ENCODE measurements around the gene DMTF1. TPM values are rescaled to one million over a fixed set of nuclear protein-coding genes. Genes with fewer than 3 reads are reported as not detected.
"Not testable (repeated sequence)": the region's sequence is repeated elsewhere in the genome, so short reads cannot be mapped to it uniquely, and the experiment has no call there.

DMTF1 gene
- total RNA-seq, 4 donors from 2014 or later, result 64.4 to 121 (median 78.4) TPM

DNA sequence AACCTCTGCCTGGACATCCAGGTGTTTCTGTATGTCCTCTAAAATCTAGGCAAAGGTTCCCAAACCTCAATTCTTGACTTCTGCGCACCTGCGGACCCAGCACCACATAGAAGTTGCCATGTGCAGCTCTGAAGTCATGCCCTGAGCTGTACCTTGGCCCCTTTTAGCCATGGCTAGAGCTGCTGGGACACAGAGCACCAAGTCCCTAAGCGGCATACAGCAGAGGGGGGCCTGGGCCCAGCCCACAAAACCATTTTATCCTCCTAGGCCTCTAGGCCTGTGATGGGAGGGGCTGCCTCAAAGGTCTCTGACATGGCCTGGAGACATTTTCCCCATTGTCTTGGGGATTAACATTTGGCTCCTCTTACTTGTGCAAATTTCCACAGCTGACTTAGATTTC is 52.7 kb downstream of the DMTF1 start:
- ATAC-seq (ENCODE audit: low FRiP score), result no peak

DNA sequence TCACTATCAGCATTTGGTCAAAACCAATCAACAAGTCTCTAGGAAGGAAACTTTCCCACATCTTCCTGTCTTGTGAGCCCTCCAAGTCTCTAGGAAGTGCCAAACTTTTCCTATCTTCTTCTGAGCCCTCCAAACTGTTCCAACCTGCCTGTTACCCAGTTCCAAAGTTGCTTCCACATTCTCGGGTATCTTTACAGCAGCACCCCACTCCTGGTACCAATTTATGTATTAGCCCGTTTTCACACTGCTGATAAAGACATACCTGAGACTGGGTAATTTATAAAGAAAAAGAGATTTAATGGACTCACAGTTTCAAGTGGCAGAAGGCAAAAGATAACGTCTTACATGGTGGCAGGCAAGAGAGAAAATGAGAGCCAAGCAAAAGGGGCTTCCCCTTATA is 53.4 kb downstream of the DMTF1 start:
- ATAC-seq (ENCODE audit: low FRiP score); DNase-seq (ENCODE audit: low spot score): not testable (repeated sequence)

More for the DNA sequence above, 52.7 kb downstream of the DMTF1 start:
- DNase-seq (ENCODE audit: low spot score), result no peak
- TF ChIP-seq, protein P1, sequence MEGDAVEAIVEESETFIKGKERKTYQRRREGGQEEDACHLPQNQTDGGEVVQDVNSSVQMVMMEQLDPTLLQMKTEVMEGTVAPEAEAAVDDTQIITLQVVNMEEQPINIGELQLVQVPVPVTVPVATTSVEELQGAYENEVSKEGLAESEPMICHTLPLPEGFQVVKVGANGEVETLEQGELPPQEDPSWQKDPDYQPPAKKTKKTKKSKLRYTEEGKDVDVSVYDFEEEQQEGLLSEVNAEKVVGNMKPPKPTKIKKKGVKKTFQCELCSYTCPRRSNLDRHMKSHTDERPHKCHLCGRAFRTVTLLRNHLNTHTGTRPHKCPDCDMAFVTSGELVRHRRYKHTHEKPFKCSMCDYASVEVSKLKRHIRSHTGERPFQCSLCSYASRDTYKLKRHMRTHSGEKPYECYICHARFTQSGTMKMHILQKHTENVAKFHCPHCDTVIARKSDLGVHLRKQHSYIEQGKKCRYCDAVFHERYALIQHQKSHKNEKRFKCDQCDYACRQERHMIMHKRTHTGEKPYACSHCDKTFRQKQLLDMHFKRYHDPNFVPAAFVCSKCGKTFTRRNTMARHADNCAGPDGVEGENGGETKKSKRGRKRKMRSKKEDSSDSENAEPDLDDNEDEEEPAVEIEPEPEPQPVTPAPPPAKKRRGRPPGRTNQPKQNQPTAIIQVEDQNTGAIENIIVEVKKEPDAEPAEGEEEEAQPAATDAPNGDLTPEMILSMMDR (IDR thresholded peaks at IDR 0.05), result no peak

- TF ChIP-seq, protein P1 (IDR thresholded peaks at IDR 0.05), result no peak
- ATAC-seq (ENCODE audit: low FRiP score) (no peak), DNase-seq (ENCODE audit: low spot score) (no peak)
Measured at GRCh38 chr7:87206361-87206760, 54.1 kb downstream of the DMTF1 start.

DNA sequence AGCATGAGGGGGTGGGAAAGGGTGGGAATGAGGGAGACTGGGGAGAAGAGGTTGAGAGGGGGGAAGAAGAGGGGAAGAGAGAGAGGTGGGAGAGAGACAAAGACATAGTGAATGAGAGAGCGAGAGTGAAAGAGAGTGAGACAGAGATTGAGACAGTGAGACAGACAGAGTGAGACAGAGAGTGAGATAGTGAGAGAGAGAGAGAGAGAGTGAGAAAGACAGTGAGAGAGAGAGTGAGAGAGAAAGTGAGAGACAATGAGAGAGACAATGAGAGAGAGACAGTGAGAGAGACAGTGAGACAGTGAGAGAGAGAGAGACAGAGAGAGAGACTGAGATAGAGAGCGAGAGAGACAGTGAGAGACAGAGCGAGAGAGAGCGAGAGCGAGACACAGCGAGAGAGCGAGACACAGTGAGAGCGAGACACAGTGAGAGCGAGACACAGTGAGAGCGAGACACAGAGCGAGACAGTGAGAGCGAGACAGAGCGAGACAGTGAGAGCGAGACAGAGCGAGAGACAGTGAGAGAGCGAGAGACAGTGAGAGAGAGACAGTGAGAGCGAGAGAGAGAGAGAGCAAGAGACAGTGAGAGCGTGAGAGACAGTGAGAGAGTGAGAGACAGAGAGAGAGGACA is 57.2 kb downstream of the DMTF1 start:
- no peak for DNase-seq (ENCODE audit: low spot score)

GRCh38 chr7:87210506-87210905 is 58.3 kb downstream of the DMTF1 start:
- ATAC-seq (ENCODE audit: low FRiP score), result no peak
- TF ChIP-seq, protein P1 (IDR thresholded peaks at IDR 0.05), result no peak
- no peak for DNase-seq (ENCODE audit: low spot score)

More for the DNA sequence above, 57.2 kb downstream of the DMTF1 start:
- ATAC-seq (ENCODE audit: low FRiP score), result no peak
- TF ChIP-seq, protein P1 (IDR thresholded peaks at IDR 0.05), result no peak

- TF ChIP-seq, protein P1 (IDR thresholded peaks at IDR 0.05), result no peak
- no peak for ATAC-seq (ENCODE audit: low FRiP score)
Measured at GRCh38 chr7:87212498-87212897, 60.2 kb downstream of the DMTF1 start.

GRCh38 chr7:87213252-87213651 is 61.0 kb downstream of the DMTF1 start:
- no peak for DNase-seq (ENCODE audit: low spot score)
- no peak for ATAC-seq (ENCODE audit: low FRiP score)
- TF ChIP-seq, protein P1 (IDR thresholded peaks at IDR 0.05), result no peak

More at GRCh38 chr7:87212498-87212897, 60.2 kb downstream of the DMTF1 start:
- DNase-seq (ENCODE audit: low spot score), result no peak
